Measurements from ENCODE around the gene SLC25A21. TPM values are rescaled to one million over a fixed set of nuclear protein-coding genes. Genes with fewer than 3 reads are reported as not detected.

The SLC25A21 gene
- total and polyA plus RNA-seq, 2 donors (not counting 1 experiment from before 2014, with no cell fraction given) = 0.50 to 0.62 TPM

DNA sequence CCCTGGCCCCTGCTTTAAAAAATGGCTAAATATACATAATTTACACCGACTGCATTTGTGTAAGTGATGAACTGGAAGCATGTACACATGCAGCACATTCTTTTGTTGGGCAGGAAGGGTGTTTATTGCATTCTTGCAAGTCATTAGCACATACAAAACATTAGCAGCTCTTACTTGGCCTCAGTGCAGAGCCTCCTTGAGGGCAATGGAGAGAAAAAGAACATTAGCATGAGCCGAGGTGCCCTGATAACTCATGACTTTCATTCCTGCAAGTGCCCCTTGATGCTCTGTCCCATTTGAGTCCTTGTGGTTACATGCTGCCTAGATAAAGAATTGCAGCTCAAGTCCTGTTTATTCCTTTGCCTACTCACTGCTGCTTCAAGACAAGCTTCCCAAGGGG lies 448.9 kb downstream of the SLC25A21 start:
- no peak overlapping the region for H3K4me3 ChIP-seq (replicated peaks in 1 of 4; ENCODE audit: control extremely low read depth in 1 of 4, insufficient read depth in 1 of 4, low read depth in 3 of 4, low read length in 4 of 4)
- H3K79me2 ChIP-seq (ENCODE audit: control insufficient read depth, insufficient read depth, low read length) = no peaks in the 10 kb centered on the region
- no peak overlapping the region for H2AFZ ChIP-seq (ENCODE audit: low read length)
- no peak overlapping the region for H3K9ac ChIP-seq (ENCODE audit: insufficient read depth, low read length)
- no peaks in the 10 kb centered on the region for H3K9me3 ChIP-seq (ENCODE audit: control insufficient read depth, insufficient read depth, low read depth, low read length)
- H3K4me2 ChIP-seq (ENCODE audit: extremely low read depth, insufficient read depth, low read length) = no peak overlapping the region
- DNase-seq (ENCODE audit: low read depth in 2 of 2) = no peak
- H4K20me1 ChIP-seq (ENCODE audit: control insufficient read depth, extremely low read depth, insufficient read depth, low read length) = no peaks in the 10 kb centered on the region
- no peaks in the 10 kb centered on the region for H3K36me3 ChIP-seq (ENCODE audit: control insufficient read depth, insufficient read depth, low read length)
- TF ChIP-seq, protein P1, sequence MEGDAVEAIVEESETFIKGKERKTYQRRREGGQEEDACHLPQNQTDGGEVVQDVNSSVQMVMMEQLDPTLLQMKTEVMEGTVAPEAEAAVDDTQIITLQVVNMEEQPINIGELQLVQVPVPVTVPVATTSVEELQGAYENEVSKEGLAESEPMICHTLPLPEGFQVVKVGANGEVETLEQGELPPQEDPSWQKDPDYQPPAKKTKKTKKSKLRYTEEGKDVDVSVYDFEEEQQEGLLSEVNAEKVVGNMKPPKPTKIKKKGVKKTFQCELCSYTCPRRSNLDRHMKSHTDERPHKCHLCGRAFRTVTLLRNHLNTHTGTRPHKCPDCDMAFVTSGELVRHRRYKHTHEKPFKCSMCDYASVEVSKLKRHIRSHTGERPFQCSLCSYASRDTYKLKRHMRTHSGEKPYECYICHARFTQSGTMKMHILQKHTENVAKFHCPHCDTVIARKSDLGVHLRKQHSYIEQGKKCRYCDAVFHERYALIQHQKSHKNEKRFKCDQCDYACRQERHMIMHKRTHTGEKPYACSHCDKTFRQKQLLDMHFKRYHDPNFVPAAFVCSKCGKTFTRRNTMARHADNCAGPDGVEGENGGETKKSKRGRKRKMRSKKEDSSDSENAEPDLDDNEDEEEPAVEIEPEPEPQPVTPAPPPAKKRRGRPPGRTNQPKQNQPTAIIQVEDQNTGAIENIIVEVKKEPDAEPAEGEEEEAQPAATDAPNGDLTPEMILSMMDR (conservative IDR thresholded peaks at IDR 0.05 in 1 of 2, IDR thresholded peaks at IDR 0.05 in 1 of 2; ENCODE audit: low read depth in 1 of 2, low read length in 2 of 2) = no peak
- TF ChIP-seq EZH2 (IDR thresholded peaks at IDR 0.05; ENCODE audit: low read length, missing control alignments) = no peak
- no peaks in the 10 kb centered on the region for H3K4me1 ChIP-seq (ENCODE audit: control insufficient read depth, extremely low read depth, insufficient read depth, low read length)
- no peaks in the 10 kb centered on the region for H3K27me3 ChIP-seq (ENCODE audit: control insufficient read depth, insufficient read depth, low read length)
- H3K27ac ChIP-seq (ENCODE audit: insufficient read depth, low read length) = no peak overlapping the region

DNA sequence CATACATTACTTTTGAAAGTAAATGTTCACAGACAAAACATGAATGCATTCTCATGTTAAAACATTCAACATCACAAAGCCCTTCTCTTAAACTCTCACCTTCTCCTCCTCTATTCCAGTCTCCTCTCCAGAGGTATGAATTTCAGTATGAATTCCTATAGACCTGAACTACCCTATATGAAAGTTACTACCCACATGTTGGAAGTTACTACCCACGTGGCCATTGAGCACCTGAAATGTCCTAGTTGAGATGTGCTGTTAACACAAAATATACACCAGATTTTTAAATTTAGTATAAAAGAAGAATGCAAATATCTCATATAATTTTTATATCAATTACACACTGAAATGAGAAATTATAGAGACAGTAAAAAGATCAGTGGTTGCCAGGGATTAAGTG lies 450.5 kb downstream of the SLC25A21 start:
- no peak overlapping the region for H3K4me3 ChIP-seq (replicated peaks in 1 of 4; ENCODE audit: control extremely low read depth in 1 of 4, insufficient read depth in 1 of 4, low read depth in 3 of 4, low read length in 4 of 4)
- H3K9me3 ChIP-seq (ENCODE audit: control insufficient read depth, insufficient read depth, low read depth, low read length) = no peaks in the 10 kb centered on the region
- no peak overlapping the region for H3K27ac ChIP-seq (ENCODE audit: insufficient read depth, low read length)
- H3K4me1 ChIP-seq (ENCODE audit: control insufficient read depth, extremely low read depth, insufficient read depth, low read length) = no peaks in the 10 kb centered on the region
- no peak overlapping the region for H2AFZ ChIP-seq (ENCODE audit: low read length)
- H3K9ac ChIP-seq (ENCODE audit: insufficient read depth, low read length) = no peak overlapping the region
- no peak overlapping the region for H3K4me2 ChIP-seq (ENCODE audit: extremely low read depth, insufficient read depth, low read length)
- DNase-seq (ENCODE audit: low read depth in 2 of 2) = no peak
- H3K36me3 ChIP-seq (ENCODE audit: control insufficient read depth, insufficient read depth, low read length) = no peaks in the 10 kb centered on the region
- TF ChIP-seq, protein P1 (conservative IDR thresholded peaks at IDR 0.05 in 1 of 2, IDR thresholded peaks at IDR 0.05 in 1 of 2; ENCODE audit: low read depth in 1 of 2, low read length in 2 of 2) = no peak
- no peak for TF ChIP-seq EZH2 (IDR thresholded peaks at IDR 0.05; ENCODE audit: low read length, missing control alignments)
- H3K27me3 ChIP-seq (ENCODE audit: control insufficient read depth, insufficient read depth, low read length) = no peaks in the 10 kb centered on the region
- no peaks in the 10 kb centered on the region for H3K79me2 ChIP-seq (ENCODE audit: control insufficient read depth, insufficient read depth, low read length)
- no peaks in the 10 kb centered on the region for H4K20me1 ChIP-seq (ENCODE audit: control insufficient read depth, extremely low read depth, insufficient read depth, low read length)

DNA sequence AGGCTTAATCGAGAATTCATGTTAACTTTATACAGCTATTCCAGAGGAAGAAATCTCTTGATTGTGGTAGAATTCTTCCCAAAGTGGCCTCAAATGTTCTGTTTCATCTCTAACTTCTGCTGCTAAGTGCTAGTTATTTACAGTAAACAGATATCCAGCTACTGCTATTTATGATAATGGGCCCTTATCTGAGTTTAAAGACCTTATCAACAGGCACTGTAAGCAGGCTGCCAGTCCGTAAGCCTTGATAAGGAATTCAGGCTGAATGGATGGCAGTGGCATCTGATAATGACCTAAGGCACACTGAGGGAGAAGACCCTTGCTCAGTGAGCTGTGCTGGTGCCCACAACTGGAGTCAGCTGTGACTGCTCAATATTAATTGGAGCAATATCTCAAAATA lies 451.7 kb downstream of the SLC25A21 start:
- H3K4me2 ChIP-seq (ENCODE audit: extremely low read depth, insufficient read depth, low read length) = no peak overlapping the region

More for the DNA sequence above, 451.7 kb downstream of the SLC25A21 start:
- Histone ChIP-seq H3K4me1 (ENCODE audit: control insufficient read depth, extremely low read depth, insufficient read depth, low read length) (no peaks in the 10 kb centered on the region), H3K79me2 (ENCODE audit: control insufficient read depth, insufficient read depth, low read length) (no peaks in the 10 kb centered on the region), H3K9me3 (ENCODE audit: control insufficient read depth, insufficient read depth, low read depth, low read length) (no peaks in the 10 kb centered on the region), H4K20me1 (ENCODE audit: control insufficient read depth, extremely low read depth, insufficient read depth, low read length) (no peaks in the 10 kb centered on the region), H3K4me3 (replicated peaks in 1 of 4; ENCODE audit: control extremely low read depth in 1 of 4, insufficient read depth in 1 of 4, low read depth in 3 of 4, low read length in 4 of 4) (no peak overlapping the region), H3K36me3 (ENCODE audit: control insufficient read depth, insufficient read depth, low read length) (no peaks in the 10 kb centered on the region), H3K27me3 (ENCODE audit: control insufficient read depth, insufficient read depth, low read length) (no peaks in the 10 kb centered on the region), H3K9ac (ENCODE audit: insufficient read depth, low read length) (no peak overlapping the region), H2AFZ (ENCODE audit: low read length) (no peak overlapping the region), H3K27ac (ENCODE audit: insufficient read depth, low read length) (no peak overlapping the region)
- TF ChIP-seq, protein P1 (conservative IDR thresholded peaks at IDR 0.05 in 1 of 2, IDR thresholded peaks at IDR 0.05 in 1 of 2; ENCODE audit: low read depth in 1 of 2, low read length in 2 of 2) = no peak
- TF ChIP-seq EZH2 (IDR thresholded peaks at IDR 0.05; ENCODE audit: low read length, missing control alignments) = no peak
- no peak for DNase-seq (ENCODE audit: low read depth in 2 of 2)
